Measurements from ENCODE around the gene CD53.
"Not testable (repeated sequence)": the region's sequence is repeated elsewhere in the genome, so short reads cannot be mapped to it uniquely, and the experiment has no call there.

The CD53 gene

DNA sequence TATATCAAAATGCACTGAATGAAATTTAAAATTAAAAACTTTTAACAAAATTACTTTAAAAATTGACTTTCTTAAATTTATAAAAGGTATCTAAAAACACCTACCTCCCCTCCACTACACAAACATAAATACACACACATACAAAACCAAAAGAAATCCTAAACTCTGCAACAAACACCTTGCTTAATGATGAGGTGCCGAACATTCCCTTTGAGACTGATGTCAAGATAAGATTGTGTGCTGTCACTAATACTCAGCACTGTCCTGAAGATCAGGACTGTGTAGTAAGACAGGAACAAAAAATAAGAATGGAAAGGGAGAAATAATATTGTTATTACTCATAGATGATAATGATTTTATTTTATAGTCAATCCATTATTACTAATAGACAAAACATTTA is 45.1 kb downstream of the CD53 start:
- DNase-seq: no peak

DNA sequence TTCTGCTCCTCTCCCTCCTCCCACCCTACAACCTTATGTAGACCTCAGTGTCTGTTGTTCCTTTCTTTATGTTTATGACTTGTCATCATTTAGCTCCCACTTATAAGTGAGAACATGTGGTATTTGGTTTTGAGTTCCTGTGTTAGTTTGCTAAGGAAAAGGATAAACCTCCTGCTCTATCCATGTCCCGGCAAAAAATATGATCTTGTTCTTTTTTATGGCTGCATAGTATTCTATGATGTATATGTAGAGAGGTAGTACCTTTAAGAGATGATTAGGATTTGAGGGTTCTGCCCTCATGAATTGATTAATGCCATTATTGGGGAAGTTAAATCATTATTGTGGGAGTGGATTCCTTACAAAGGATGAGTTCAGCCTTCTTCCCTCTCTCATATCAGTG is 49.0 kb downstream of the CD53 start:
- DNase-seq: no peak

DNA sequence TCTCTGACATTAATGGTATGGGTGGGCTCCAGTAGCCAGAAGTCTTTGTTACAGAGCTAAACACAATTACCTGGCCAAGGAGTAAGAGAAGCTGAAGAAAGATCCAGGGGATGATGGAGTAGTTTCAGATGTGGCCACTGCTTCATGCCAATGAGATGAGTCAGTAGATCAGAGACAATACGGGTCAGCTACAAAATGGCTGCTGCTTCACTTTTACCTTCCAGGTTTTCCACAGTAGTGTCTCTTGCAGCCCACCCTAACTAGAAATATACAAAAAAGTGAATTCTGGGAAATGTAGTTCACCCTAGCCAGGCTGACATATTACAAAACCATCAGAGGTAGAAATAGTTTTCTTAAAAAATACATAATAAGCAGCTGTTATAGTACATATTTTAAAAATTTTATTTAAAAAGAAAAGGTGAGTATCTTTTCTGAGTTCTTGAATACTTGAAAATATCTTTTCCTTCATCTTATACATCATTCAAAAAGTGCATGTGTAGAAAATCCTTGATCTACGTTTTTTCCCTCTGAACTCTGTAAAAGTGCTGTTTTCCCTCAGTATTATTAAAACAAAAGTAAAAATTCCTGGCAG is 54.6 kb downstream of the CD53 start:
- no peak for DNase-seq

DNA sequence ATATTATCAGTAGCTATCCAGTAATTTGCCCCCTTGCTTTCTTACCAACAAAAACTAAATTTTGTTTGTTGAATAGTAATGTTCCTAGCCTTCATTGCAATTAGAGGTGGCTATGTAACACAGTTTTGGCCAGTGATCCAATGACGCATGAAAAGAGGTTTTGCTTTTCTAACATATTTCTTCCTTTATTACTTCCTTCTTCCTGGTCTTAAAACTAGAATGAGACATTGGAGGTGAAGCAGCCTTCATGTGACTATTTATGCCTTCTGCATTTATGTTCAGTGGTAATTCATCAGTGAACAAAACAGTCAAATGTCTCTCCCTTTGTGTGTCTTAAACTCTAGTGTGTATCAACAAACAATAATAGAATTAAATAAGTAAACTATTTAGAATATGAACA is 55.2 kb downstream of the CD53 start:
- no peak for DNase-seq

DNA sequence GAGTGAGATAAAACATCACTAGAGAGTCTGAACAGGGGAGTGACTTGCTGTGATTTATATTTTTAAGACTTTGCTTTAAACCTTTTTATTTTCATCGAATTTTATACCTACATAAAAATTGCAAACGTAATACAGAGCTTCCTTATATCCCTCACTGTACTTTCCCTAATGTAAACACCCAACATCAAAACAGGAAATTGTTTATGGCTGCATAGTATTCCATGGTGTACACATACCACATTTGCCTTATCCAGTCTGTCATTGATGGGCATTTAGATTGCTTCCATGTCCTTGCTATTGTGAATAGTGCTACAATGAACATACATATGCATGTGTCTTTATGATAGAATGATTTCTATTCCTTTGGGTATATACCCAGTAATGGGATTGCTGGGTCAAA is 56.0 kb downstream of the CD53 start:
- no peak for DNase-seq

DNA sequence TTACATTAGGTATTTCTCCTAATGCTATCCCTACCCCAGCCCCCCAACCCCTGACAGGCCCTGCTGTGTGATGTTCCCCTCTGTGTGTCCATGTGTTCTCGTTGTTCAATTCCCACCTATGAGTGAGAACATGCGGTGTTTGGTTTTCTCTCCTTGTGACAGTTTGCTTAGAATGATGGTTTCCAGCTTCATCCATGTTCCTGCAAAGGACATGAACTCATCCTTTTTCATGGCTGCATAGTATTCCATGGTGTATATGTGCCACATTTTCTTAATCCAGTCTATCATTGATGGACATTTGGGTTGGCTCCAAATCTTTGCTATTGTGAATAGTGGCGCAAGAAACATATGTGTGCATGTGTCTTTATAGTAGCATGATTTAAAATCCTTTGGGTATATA is 58.1 kb downstream of the CD53 start:
- DNase-seq: not testable (repeated sequence)

DNA sequence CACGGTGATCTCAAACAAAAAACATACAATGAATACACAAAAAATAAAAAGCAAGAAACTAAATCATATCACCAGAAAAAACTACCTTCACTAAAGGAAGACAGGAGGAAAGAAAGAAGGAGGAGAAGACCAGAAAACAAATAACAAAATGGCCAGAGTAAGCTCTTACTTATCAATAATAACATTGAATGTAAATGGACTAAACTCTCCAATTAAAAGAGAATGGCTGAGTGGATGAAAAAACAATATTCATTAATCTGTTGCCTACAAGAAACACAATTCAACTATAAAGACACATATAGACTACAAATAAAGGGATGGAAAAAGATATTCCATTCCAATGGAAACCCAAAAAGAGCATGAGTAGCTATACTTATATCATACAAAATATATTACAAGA is 63.6 kb downstream of the CD53 start:
- no peak for DNase-seq

DNA sequence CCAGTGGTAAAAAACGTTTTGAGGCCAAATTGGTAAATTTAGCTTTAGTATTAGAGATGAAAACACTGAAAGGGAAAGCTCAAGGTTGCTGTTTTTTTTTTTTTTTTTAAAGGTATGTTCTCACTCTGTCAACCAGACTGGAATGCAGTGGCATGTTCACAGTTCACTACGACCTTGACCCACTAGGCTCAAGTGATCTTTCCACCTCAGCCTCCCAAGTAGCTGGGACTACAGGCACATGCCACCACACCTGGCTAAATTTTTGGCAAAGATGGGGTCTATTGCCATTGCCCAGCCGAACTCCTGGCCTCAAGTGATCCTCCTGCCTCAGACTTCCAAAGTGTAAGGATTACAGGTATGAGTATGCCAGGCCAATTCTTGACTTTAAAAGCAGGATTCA is 71.9 kb downstream of the CD53 start:
- DNase-seq: no peak

DNA sequence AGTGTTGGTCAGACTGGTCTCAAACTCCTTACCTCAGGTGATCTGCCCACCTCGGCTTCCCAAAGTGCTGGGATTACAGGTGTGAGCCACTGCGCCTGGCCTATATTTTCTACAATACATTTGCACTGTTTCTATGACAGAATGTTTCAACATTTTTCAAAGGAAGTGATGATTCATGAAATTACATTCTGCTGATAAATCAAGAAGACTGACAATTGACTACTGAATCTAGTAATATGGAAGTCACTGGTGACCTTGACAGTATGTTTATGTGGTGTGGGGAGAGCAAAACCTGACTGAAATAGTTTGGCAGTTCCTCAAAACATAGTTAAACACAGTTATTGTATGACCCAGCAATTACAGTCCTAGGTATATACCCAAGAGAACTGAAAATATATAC is 72.7 kb downstream of the CD53 start:
- no peak for DNase-seq

DNA sequence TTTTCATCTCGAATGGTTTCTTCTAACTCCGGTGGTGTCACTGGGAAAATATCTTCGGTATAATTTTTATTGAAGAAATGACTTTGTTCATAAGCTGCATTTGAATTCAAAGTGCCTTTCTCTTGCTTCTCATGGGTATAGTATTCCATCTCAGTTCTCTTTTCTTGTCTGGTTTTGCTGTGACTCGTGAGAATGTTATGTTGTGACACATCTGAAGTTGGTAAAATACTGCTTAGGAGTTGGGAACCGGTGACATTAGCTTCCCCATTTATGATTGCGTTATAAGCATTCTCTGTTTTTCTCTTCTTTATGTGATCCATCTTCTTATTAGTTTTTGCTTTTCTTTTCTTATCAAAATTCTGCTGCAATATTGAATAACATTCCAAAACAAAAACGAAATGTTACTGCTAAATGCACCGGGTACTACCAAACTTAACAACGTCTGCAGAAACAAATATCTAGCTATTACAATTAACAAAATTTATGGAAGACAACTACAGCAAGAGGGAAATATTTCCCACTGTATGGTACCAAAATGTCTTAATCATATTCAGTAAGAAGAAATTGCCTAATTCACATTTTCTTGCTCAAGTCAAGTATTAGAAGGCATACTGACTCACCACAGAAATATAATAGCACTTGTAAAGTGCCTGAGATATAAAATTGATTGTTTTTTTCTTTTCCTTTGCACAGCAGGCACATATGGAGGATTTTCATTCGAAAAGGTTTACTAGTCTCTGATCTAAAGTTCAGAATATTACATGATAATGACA is 75.3 kb downstream of the CD53 start:
- no peak for DNase-seq

All from left hindlimb (tissue), 1 donor.